ENCODE results near the gene NAXE.

DNA sequence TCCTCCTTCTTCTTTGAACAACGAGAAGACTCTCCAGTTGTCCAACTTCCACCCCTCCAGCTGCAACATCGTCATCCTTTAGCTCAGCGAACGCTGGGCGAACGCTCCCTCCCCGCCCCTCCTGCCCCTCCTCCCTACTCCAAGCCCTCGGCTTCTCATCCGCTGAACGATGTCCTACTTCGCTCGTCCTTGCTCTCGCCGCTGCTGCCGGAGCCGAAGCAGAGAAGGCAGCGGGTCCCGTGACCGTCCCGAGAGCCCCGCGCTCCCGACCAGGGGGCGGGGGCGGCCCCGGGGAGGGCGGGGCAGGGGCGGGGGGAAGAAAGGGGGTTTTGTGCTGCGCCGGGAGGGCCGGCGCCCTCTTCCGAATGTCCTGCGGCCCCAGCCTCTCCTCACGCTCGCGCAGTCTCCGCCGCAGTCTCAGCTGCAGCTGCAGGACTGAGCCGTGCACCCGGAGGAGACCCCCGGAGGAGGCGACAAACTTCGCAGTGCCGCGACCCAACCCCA lies 50.2 kb downstream of the NAXE start, which contains the start of gene BCAN:
- TF ChIP-seq POLR2A (IDR thresholded peaks at IDR 0.05; ENCODE audit: low read depth, low read length) = no peak
- TF ChIP-seq TAF1 (IDR thresholded peaks at IDR 0.05; ENCODE audit: low read depth, low read length) = no peak

Data from GM12891 (cell line).